Measurements from ENCODE around the gene LCE2A. TPM values are rescaled to one million over a fixed set of nuclear protein-coding genes. Genes with fewer than 3 reads are reported as not detected.
"Not testable (repeated sequence)": the region's sequence is repeated elsewhere in the genome, so short reads cannot be mapped to it uniquely, and the experiment has no call there.

Gene LCE2A
- total RNA-seq, 1 donor from 2014 or later: not detected

DNA sequence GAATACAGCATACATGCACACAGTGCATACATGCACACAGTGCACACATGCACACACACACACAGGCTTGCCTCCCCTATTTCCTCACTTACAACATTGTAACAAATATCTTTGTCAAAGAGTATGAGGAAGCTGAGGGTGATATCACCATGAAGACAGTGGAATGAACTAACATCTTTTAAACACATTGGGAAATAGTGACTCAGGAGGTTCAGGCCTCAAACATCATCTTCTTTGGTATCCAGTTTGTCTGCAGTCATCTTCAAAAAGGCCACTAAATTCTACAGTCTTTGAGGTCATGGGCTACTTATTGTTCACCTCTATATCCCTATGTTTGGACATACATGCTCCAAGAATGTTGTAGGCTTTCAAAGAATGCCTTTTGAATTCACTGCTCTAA, 14.3 kb upstream of the LCE2A start:
- H3K27ac ChIP-seq: no peak overlapping the region
- peaks cover 26% of the 10 kb centered on the region for H3K9me3 Mint-ChIP-seq
- H3K4me2 ChIP-seq: no peak overlapping the region
- no peak overlapping the region for H2AFZ ChIP-seq (replicated peaks)
- H3K9me3 ChIP-seq (ENCODE audit: low read depth): peaks cover 6% of the 10 kb centered on the region
- no peaks in the 10 kb centered on the region for H3F3A ChIP-seq (ENCODE audit: low read depth)
- no peak overlapping the region for H3K4me3 ChIP-seq
- H3K27me3 Mint-ChIP-seq (ENCODE audit: insufficient read depth, low read depth): no peaks in the 10 kb centered on the region
- H3K36me3 Mint-ChIP-seq: no peaks in the 10 kb centered on the region
- H3K4me1 ChIP-seq: no peaks in the 10 kb centered on the region
- H3K27me3 ChIP-seq: no peaks in the 10 kb centered on the region
- no peak for DNase-seq (ENCODE audit: low spot score)
- no peak overlapping the region for H3K9ac ChIP-seq
- H3K4me1 Mint-ChIP-seq: no peaks in the 10 kb centered on the region
- TF ChIP-seq EZH2 (IDR thresholded peaks at IDR 0.05) (no peak), CTCF (IDR thresholded peaks at IDR 0.05) (no peak)
- no peaks in the 10 kb centered on the region for H4K20me1 ChIP-seq (ENCODE audit: low read depth)
- no peaks in the 10 kb centered on the region for H3K79me2 ChIP-seq (ENCODE audit: low read depth)
- no peaks in the 10 kb centered on the region for H3K36me3 ChIP-seq
- H3K27ac Mint-ChIP-seq: no peak overlapping the region
- H3K4me3 Mint-ChIP-seq: no peak overlapping the region

GRCh38 chr1:152685823-152686222, 12.3 kb upstream of the LCE2A start, which contains the start of gene LCE2B:
TSS of gene LCE2B (plus strand) at chr1:152686123. CDS start at chr1:152686844, 721 bp downstream.
- not testable (repeated sequence) for H3K36me3 Mint-ChIP-seq; DNase-seq (ENCODE audit: low spot score); H3K4me3 Mint-ChIP-seq; H3K4me3 ChIP-seq; H3K4me1 ChIP-seq; H3K27me3 ChIP-seq; H3K79me2 ChIP-seq (ENCODE audit: low read depth); H3K9ac ChIP-seq; H3K27ac ChIP-seq; H3K4me2 ChIP-seq; H2AFZ ChIP-seq (replicated peaks); H3K4me1 Mint-ChIP-seq; H4K20me1 ChIP-seq (ENCODE audit: low read depth); H3F3A ChIP-seq (ENCODE audit: low read depth); H3K27ac Mint-ChIP-seq; H3K27me3 Mint-ChIP-seq (ENCODE audit: insufficient read depth, low read depth); H3K36me3 ChIP-seq
- peaks cover 37% of the 10 kb centered on the region for H3K9me3 Mint-ChIP-seq
- peaks cover 14% of the 10 kb centered on the region for H3K9me3 ChIP-seq (ENCODE audit: low read depth)

DNA sequence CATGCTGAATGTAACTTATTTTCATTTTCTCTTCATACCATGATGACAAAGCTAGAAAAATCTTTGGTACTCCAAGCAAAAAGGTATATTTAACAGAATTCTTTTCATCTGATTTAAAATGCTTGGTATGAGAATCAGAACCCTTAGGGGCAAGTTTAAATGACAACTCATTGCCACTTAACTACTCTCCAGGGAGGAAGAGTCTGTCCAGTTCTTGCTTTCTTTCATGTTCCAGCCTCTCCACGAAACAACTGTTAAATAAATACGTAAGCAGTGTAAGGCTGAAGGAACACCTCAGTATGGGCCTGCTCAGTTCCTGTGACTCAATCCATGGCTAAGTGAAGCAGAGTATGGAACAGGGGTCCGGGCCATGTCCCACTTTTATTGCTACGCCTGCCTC, 1.6 kb downstream of the LCE2A start:
- Histone ChIP-seq H3K9me3 (ENCODE audit: low read depth) (peaks cover 48% of the 10 kb centered on the region), H3K4me2 (no peak overlapping the region)
- no peaks in the 10 kb centered on the region for H3K36me3 Mint-ChIP-seq

GRCh38 chr1:152707860-152708259, 9.7 kb downstream of the LCE2A start, which contains the start of gene LCE4A:
TSS of gene LCE4A (plus strand) at chr1:152708160. CDS start at chr1:152709076, 916 bp downstream.
- no peaks in the 10 kb centered on the region for H3K27me3 ChIP-seq
- no peaks in the 10 kb centered on the region for H4K20me1 ChIP-seq (ENCODE audit: low read depth)
- H3K4me2 ChIP-seq: no peak within 1 kb of the TSS
- Mint-ChIP-seq H3K36me3 (no peaks in the 10 kb centered on the region), H3K4me1 (no peaks in the 10 kb centered on the region), H3K27ac (no peak within 1 kb of the TSS), H3K27me3 (ENCODE audit: insufficient read depth, low read depth) (peaks cover 3% of the 10 kb centered on the region), H3K9me3 (peaks cover 26% of the 10 kb centered on the region), H3K4me3 (no peak within 1 kb of the TSS)
- no peak for TF ChIP-seq CTCF (IDR thresholded peaks at IDR 0.05)
- TF ChIP-seq EZH2phosphoT487 (IDR thresholded peaks at IDR 0.05): no peak
- TF ChIP-seq EZH2 (IDR thresholded peaks at IDR 0.05): no peak
- no peak for DNase-seq (ENCODE audit: low spot score)
- no peaks in the 10 kb centered on the region for H3K79me2 ChIP-seq (ENCODE audit: low read depth)
- no peak within 1 kb of the TSS for H2AFZ ChIP-seq (replicated peaks)
- no peaks in the 10 kb centered on the region for H3F3A ChIP-seq (ENCODE audit: low read depth)
- no peak within 1 kb of the TSS for H3K27ac ChIP-seq
- H3K36me3 ChIP-seq: no peaks in the 10 kb centered on the region
- no peak within 1 kb of the TSS for H3K4me3 ChIP-seq
- H3K9me3 ChIP-seq (ENCODE audit: low read depth): peaks cover 27% of the 10 kb centered on the region
- H3K4me1 ChIP-seq: no peaks in the 10 kb centered on the region
- no peak within 1 kb of the TSS for H3K9ac ChIP-seq

More for the DNA sequence above, 1.6 kb downstream of the LCE2A start:
- Histone ChIP-seq H3K36me3 (no peaks in the 10 kb centered on the region), H3K27ac (no peak overlapping the region), H3K9ac (no peak overlapping the region), H4K20me1 (ENCODE audit: low read depth) (no peaks in the 10 kb centered on the region), H2AFZ (replicated peaks) (no peak overlapping the region), H3F3A (ENCODE audit: low read depth) (no peaks in the 10 kb centered on the region), H3K27me3 (no peaks in the 10 kb centered on the region), H3K4me1 (no peaks in the 10 kb centered on the region), H3K4me3 (no peak overlapping the region), H3K79me2 (ENCODE audit: low read depth) (no peaks in the 10 kb centered on the region)
- peaks cover 28% of the 10 kb centered on the region for H3K9me3 Mint-ChIP-seq
- no peak overlapping the region for H3K4me3 Mint-ChIP-seq
- peaks cover 2% of the 10 kb centered on the region for H3K27me3 Mint-ChIP-seq (ENCODE audit: insufficient read depth, low read depth)
- DNase-seq (ENCODE audit: low spot score): no peak
- H3K27ac Mint-ChIP-seq: no peak overlapping the region
- H3K4me1 Mint-ChIP-seq: no peaks in the 10 kb centered on the region
- no peak for TF ChIP-seq CTCF (IDR thresholded peaks at IDR 0.05)
- no peak for TF ChIP-seq EZH2 (IDR thresholded peaks at IDR 0.05)
- TF ChIP-seq EZH2phosphoT487 (IDR thresholded peaks at IDR 0.05): no peak

All from neural progenitor cell (in vitro differentiated cells).